HepG2 (cell line): Measurements from ENCODE around the gene PANK1.

ENCODE experiments used
- CEBPB ChIP-seq: IDR thresholded peaks from 2 replicates; pipeline ENCODE4 v1.6.1; 2011; ENCODE audit warnings: low read depth, low read length, improper control_type of control experiment, borderline replicate concordance
- CTCF ChIP-seq: sonication (generic); formaldehyde crosslinking; IDR thresholded peaks from 2 replicates; pipeline ENCODE4 v1.5.0; 2020; ENCODE audit warnings: mild to moderate bottlenecking, missing genetic modification reagents, moderate library complexity
- JUN ChIP-seq: sonication (generic); formaldehyde crosslinking; IDR thresholded peaks from 2 replicates; pipeline ENCODE4 v1.4.0; 2020; ENCODE audit warnings: mild to moderate bottlenecking, missing genetic modification reagents
- NFIC ChIP-seq: IDR thresholded peaks from 2 replicates; pipeline ENCODE4 v1.6.1; 2012; ENCODE audit warnings: mild to moderate bottlenecking, low read length, inconsistent platforms
- NR3C1 ChIP-seq: sonication (generic); formaldehyde crosslinking; IDR thresholded peaks from 2 replicates; pipeline ENCODE4 v1.4.0; 2020; ENCODE audit warnings: missing genetic modification reagents
- POLR2A ChIP-seq, 2 experiments: IDR thresholded peaks; 2 replicates each; pipeline ENCODE4 v1.6.1; 2011; ENCODE audit warnings: low read depth in 2 of 2, low read length in 2 of 2, mild to moderate bottlenecking in 1 of 2, moderate library complexity in 1 of 2; ENCODE audit not compliant: insufficient read depth in 1 of 2
- REST ChIP-seq, 2 experiments: IDR thresholded peaks; 2 replicates each; pipeline ENCODE4 v1.6.1; 2011 to 2012; ENCODE audit warnings: low read length in 2 of 2, borderline replicate concordance in 1 of 2, low read depth in 1 of 2, mild to moderate bottlenecking in 1 of 2, moderate library complexity in 1 of 2
- ZNF558 ChIP-seq: sonication (generic); formaldehyde crosslinking; IDR thresholded peaks from 2 replicates; pipeline ENCODE4 v1.9.0; 2022; ENCODE audit warnings: mild to moderate bottlenecking, missing genetic modification reagents, borderline replicate concordance
- ZNF746 ChIP-seq: sonication (generic); formaldehyde crosslinking; IDR thresholded peaks from 2 replicates; pipeline ENCODE4 v1.8.0; 2022; ENCODE audit warnings: mild to moderate bottlenecking, missing genetic modification reagents
- TF ChIP-seq, protein P1 (sequence below): sonication (generic); formaldehyde crosslinking; IDR thresholded peaks from 2 replicates; pipeline ENCODE4 v1.4.0; 2020; ENCODE audit warnings: mild to moderate bottlenecking, missing genetic modification reagents, borderline replicate concordance
- TF ChIP-seq, protein P2 (sequence below): sonication (generic); formaldehyde crosslinking; IDR thresholded peaks from 2 replicates; pipeline ENCODE4 v1.8.0; 2022; ENCODE audit warnings: mild to moderate bottlenecking, missing genetic modification reagents; ENCODE audit not compliant: insufficient replicate concordance

DNA sequence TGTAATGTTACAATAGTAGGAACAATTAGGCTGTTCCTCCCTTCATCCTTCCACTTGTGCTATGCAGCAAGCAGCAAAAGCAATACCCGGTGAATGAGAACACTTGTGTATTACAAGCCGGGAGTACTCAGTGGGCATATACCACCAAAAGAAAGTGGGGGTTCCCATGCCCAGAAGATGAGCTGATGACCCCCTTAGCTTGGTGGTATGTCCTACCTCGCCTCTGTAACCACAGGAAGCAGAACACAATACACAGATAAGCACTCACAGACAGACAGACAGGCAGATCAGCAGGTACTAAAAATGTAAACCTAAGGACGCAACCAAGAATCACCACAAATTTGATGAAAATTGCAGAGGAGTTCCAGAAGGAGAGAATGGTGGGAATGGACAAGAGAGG, 40.9 kb upstream of the PANK1 start:
- no peak for TF ChIP-seq NR3C1 (CRISPR knock-in tag)
- TF ChIP-seq, protein P1, sequence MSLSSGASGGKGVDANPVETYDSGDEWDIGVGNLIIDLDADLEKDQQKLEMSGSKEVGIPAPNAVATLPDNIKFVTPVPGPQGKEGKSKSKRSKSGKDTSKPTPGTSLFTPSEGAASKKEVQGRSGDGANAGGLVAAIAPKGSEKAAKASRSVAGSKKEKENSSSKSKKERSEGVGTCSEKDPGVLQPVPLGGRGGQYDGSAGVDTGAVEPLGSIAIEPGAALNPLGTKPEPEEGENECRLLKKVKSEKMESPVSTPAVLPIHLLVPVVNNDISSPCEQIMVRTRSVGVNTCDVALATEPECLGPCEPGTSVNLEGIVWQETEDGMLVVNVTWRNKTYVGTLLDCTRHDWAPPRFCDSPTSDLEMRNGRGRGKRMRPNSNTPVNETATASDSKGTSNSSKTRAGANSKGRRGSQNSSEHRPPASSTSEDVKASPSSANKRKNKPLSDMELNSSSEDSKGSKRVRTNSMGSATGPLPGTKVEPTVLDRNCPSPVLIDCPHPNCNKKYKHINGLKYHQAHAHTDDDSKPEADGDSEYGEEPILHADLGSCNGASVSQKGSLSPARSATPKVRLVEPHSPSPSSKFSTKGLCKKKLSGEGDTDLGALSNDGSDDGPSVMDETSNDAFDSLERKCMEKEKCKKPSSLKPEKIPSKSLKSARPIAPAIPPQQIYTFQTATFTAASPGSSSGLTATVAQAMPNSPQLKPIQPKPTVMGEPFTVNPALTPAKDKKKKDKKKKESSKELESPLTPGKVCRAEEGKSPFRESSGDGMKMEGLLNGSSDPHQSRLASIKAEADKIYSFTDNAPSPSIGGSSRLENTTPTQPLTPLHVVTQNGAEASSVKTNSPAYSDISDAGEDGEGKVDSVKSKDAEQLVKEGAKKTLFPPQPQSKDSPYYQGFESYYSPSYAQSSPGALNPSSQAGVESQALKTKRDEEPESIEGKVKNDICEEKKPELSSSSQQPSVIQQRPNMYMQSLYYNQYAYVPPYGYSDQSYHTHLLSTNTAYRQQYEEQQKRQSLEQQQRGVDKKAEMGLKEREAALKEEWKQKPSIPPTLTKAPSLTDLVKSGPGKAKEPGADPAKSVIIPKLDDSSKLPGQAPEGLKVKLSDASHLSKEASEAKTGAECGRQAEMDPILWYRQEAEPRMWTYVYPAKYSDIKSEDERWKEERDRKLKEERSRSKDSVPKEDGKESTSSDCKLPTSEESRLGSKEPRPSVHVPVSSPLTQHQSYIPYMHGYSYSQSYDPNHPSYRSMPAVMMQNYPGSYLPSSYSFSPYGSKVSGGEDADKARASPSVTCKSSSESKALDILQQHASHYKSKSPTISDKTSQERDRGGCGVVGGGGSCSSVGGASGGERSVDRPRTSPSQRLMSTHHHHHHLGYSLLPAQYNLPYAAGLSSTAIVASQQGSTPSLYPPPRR (CRISPR knock-in tag): no peak
- no peak for TF ChIP-seq POLR2A (IDR thresholded peaks at IDR 0.05; ENCODE audit: insufficient read depth in 1 of 2, low read depth in 2 of 2, low read length in 2 of 2)
- no peak for TF ChIP-seq REST (IDR thresholded peaks at IDR 0.05; ENCODE audit: borderline replicate concordance in 1 of 2, low read depth in 1 of 2, low read length in 2 of 2)
- TF ChIP-seq, protein P2, sequence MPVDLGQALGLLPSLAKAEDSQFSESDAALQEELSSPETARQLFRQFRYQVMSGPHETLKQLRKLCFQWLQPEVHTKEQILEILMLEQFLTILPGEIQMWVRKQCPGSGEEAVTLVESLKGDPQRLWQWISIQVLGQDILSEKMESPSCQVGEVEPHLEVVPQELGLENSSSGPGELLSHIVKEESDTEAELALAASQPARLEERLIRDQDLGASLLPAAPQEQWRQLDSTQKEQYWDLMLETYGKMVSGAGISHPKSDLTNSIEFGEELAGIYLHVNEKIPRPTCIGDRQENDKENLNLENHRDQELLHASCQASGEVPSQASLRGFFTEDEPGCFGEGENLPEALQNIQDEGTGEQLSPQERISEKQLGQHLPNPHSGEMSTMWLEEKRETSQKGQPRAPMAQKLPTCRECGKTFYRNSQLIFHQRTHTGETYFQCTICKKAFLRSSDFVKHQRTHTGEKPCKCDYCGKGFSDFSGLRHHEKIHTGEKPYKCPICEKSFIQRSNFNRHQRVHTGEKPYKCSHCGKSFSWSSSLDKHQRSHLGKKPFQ (CRISPR knock-in tag): no peak
- TF ChIP-seq ZNF746 (CRISPR knock-in tag): no peak
- no peak for TF ChIP-seq CEBPB
- TF ChIP-seq JUN (CRISPR knock-in tag): no peak
- no peak for TF ChIP-seq CTCF (CRISPR knock-in tag)
- no peak for TF ChIP-seq ZNF558
- TF ChIP-seq NFIC: no peak
